SK-N-SH (cell line): Measurements from ENCODE around the gene DCANP1.

Experiments
- EP300 ChIP-seq, 2 experiments: IDR thresholded peaks; 2 replicates each; pipeline versions ENCODE4 v1.4.0 to v1.6.1; 2012; ENCODE audit warnings: borderline replicate concordance in 1 of 2, low read depth in 1 of 2, low read length in 1 of 2
- JUND ChIP-seq: IDR thresholded peaks from 2 replicates; pipeline ENCODE4 v1.4.0; 2012
- RFX5 ChIP-seq: IDR thresholded peaks from 2 replicates; pipeline ENCODE4 v1.6.1; 2012; ENCODE audit warnings: mild to moderate bottlenecking, improper control_type of control experiment, low read length
- YY1 ChIP-seq: IDR thresholded peaks from 2 replicates; pipeline ENCODE4 v1.4.0; 2012; ENCODE audit warnings: low read depth, mild to moderate bottlenecking
- TF ChIP-seq, protein P1 (sequence below): fragments of 200-600 bp; sonication (generic); IDR thresholded peaks from 2 replicates; pipeline ENCODE4 v1.6.1; 2017; ENCODE audit warnings: antibody characterized with exemption, mild to moderate bottlenecking, moderate library complexity

- TF ChIP-seq RFX5, result no peak
- TF ChIP-seq, protein P1, sequence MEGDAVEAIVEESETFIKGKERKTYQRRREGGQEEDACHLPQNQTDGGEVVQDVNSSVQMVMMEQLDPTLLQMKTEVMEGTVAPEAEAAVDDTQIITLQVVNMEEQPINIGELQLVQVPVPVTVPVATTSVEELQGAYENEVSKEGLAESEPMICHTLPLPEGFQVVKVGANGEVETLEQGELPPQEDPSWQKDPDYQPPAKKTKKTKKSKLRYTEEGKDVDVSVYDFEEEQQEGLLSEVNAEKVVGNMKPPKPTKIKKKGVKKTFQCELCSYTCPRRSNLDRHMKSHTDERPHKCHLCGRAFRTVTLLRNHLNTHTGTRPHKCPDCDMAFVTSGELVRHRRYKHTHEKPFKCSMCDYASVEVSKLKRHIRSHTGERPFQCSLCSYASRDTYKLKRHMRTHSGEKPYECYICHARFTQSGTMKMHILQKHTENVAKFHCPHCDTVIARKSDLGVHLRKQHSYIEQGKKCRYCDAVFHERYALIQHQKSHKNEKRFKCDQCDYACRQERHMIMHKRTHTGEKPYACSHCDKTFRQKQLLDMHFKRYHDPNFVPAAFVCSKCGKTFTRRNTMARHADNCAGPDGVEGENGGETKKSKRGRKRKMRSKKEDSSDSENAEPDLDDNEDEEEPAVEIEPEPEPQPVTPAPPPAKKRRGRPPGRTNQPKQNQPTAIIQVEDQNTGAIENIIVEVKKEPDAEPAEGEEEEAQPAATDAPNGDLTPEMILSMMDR, result no peak
- TF ChIP-seq YY1, result no peak
- no peak for TF ChIP-seq JUND
- no peak for TF ChIP-seq EP300 (IDR thresholded peaks at IDR 0.05; ENCODE audit: borderline replicate concordance in 1 of 2, low read depth in 1 of 2, low read length in 1 of 2)
Measured at GRCh38 chr5:135440916-135441315, 6.2 kb downstream of the DCANP1 start.
